GM12891 (cell line): ENCODE results near the gene UBASH3B.

Experiments
- POLR2A ChIP-seq: IDR thresholded peaks from 2 replicates; pipeline ENCODE4 v1.6.1; 2011; ENCODE audit warnings: low read depth, low read length, control low read depth
- POLR2AphosphoS5 ChIP-seq: IDR thresholded peaks from 2 replicates; pipeline ENCODE4 v1.6.1; 2011; ENCODE audit warnings: low read depth, low read length, control low read depth
- SPI1 ChIP-seq: IDR thresholded peaks from 2 replicates; pipeline ENCODE4 v1.6.1; 2011; ENCODE audit warnings: low read depth, low read length, control low read depth
- TAF1 ChIP-seq: IDR thresholded peaks from 2 replicates; pipeline ENCODE4 v1.6.1; 2011; ENCODE audit warnings: low read depth, low read length, control low read depth

- TF ChIP-seq POLR2A (no peak), POLR2AphosphoS5 (no peak), SPI1 (no peak), TAF1 (no peak)
Observed at GRCh38 chr11:122616718-122617117, 38.8 kb upstream of the UBASH3B start.
